Measurements from ENCODE around the gene PSMD12. TPM values are rescaled to one million over a fixed set of nuclear protein-coding genes. Genes with fewer than 3 reads are reported as not detected.
A peak's percentile ranks its signal among the peaks of the same experiment; 100 is the strongest.
"Not testable (repeated sequence)": the region's sequence is repeated elsewhere in the genome, so short reads cannot be mapped to it uniquely, and the experiment has no call there.

Gene PSMD12
- total RNA-seq, 2 experiments from 2014 or later, result 80.9 to 89.1 TPM

DNA sequence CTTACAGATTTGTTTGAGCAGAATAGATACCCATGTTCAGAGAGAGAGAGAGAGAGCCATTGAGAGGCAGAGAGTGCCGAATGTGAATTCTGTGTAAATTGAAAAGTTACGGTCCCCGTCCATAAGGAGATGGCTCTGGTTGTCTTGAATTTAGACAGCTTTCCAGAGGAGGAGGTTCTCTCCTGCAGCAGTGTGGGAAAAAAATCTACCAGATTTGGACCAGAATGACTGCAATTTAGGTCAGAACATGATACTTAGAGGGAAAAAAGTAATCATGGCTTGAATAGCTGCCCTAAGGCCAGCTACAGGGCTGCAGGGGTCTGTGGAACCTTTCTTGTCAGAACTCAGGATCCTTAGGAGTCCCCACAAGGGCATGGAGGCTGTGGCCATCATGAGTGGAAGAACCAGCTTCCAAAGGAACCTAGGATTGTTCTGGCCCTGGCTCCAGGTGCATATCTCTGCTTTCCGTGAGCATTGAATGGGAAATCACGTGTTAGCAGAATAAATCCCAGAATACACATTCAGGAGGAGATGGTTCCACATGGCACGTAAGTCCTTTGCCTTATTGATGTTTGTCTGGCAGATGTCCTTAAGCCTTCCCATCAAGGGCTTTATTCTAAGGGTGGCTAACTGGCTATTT, 23.7 kb upstream of the PSMD12 start:
- CTCF ChIA-PET, result interaction anchor here (1.0 to 7.0 kb wide), 14 partner anchors 9 to 103 kb away, joined by 3 to 119 read pairs (median 5); partner anchors contain the start of gene PITPNC1
- Mint-ChIP-seq H3K36me3 (ENCODE audit: low read depth) (peaks cover 40% of the 10 kb centered on the region), H3K4me3 (peak overlapping the region; percentile 69), H3K9me3 (no peaks in the 10 kb centered on the region), H3K4me1 (ENCODE audit: low read depth) (peaks cover 83% of the 10 kb centered on the region), H3K27me3 (no peaks in the 10 kb centered on the region), H3K27ac (peak overlapping the region; percentile 99)
- TF ChIP-seq, protein P1, sequence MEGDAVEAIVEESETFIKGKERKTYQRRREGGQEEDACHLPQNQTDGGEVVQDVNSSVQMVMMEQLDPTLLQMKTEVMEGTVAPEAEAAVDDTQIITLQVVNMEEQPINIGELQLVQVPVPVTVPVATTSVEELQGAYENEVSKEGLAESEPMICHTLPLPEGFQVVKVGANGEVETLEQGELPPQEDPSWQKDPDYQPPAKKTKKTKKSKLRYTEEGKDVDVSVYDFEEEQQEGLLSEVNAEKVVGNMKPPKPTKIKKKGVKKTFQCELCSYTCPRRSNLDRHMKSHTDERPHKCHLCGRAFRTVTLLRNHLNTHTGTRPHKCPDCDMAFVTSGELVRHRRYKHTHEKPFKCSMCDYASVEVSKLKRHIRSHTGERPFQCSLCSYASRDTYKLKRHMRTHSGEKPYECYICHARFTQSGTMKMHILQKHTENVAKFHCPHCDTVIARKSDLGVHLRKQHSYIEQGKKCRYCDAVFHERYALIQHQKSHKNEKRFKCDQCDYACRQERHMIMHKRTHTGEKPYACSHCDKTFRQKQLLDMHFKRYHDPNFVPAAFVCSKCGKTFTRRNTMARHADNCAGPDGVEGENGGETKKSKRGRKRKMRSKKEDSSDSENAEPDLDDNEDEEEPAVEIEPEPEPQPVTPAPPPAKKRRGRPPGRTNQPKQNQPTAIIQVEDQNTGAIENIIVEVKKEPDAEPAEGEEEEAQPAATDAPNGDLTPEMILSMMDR (IDR thresholded peaks at IDR 0.05), result no peak
- ATAC-seq (no peak), DNase-seq (no peak)
- intact Hi-C loops (cut with micrococcal nuclease), result loop anchor here (2.0 kb wide), 1 partner anchor 41 kb away; no protein-coding TSS in a partner anchor
- POLR2A ChIA-PET, result interaction anchor here (0.7 to 5.6 kb wide), 12 partner anchors 11 to 101 kb away, joined by 3 to 26 read pairs (median 8); no protein-coding TSS in a partner anchor

DNA sequence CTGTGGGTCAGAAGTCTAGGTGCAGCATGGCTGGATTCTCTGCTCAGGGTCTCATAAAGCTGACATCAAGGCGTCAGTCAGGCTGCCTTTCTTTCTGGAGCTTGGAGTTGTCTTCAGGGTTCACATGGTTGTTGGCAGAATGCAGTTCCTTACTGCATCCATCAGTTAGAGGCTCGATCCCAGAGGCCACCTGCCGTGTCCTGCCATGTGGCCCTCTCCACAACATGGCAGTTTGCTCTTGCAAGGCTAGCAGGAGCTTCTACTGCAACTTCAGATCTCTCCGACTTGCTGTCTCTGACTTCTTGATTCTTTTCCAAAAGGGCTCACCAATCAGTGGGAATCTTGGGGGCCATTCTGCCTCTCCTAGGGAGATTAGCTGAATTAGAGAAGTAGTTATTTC, 22.6 kb upstream of the PSMD12 start:
- H3K27ac Mint-ChIP-seq, result peak overlapping the region; percentile 36
- H3K4me3 Mint-ChIP-seq, result no peak overlapping the region
- POLR2A ChIA-PET, result interaction anchor here (1.4 to 5.6 kb wide), 8 partner anchors 10 to 102 kb away, joined by 5 to 26 read pairs (median 11); no protein-coding TSS in a partner anchor
- ATAC-seq (no peak), DNase-seq (no peak)
- H3K4me1 Mint-ChIP-seq (ENCODE audit: low read depth), result peaks cover 79% of the 10 kb centered on the region
- H3K9me3 Mint-ChIP-seq, result no peaks in the 10 kb centered on the region
- peaks cover 39% of the 10 kb centered on the region for H3K36me3 Mint-ChIP-seq (ENCODE audit: low read depth)
- H3K27me3 Mint-ChIP-seq, result no peaks in the 10 kb centered on the region
- CTCF ChIA-PET, result interaction anchor here (0.6 to 7.0 kb wide), 13 partner anchors 8 to 213 kb away, joined by 3 to 119 read pairs (median 7); partner anchors contain the start of gene PITPNC1
- TF ChIP-seq, protein P1 (IDR thresholded peaks at IDR 0.05), result no peak
- intact Hi-C loops (cut with micrococcal nuclease), result loop anchor here (5.0 kb wide), 1 partner anchor 33 kb away; no protein-coding TSS in a partner anchor

DNA sequence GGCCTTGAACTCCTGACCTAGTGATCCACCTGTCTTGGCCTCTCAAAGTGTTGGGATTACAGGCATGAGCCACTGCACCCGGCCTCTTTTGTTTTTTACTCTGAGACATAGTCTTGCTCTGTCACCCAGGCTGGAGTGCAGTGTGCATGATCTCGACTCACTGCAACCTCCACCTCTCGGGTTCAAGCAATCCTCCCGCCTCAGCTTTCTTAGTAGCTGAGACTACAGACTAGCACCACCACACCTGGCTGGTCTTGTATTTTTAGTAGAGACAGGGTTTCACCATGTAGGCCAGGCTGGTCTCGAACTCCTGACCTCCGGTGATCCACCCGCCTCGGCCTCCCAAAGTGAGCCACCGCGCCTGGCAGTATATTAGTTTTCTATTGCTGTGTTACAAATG, 22.2 kb upstream of the PSMD12 start:
- ChIA-PET CTCF (interaction anchor here (0.6 to 7.0 kb wide), 19 partner anchors 11 to 287 kb away, joined by 3 to 119 read pairs (median 7); partner anchors contain the start of gene PITPNC1), POLR2A (interaction anchor here (2.1 to 5.6 kb wide), 7 partner anchors 10 to 87 kb away, joined by 7 to 26 read pairs (median 11); no protein-coding TSS in a partner anchor)
- Mint-ChIP-seq H3K36me3 (ENCODE audit: low read depth) (peaks cover 38% of the 10 kb centered on the region), H3K27ac (peak overlapping the region; percentile 36), H3K4me1 (ENCODE audit: low read depth) (peaks cover 78% of the 10 kb centered on the region)
- not testable (repeated sequence) for H3K9me3 Mint-ChIP-seq, H3K27me3 Mint-ChIP-seq, H3K4me3 Mint-ChIP-seq, ATAC-seq
- intact Hi-C loops (cut with micrococcal nuclease), result loop anchor here (5.0 kb wide), 1 partner anchor 34 kb away; no protein-coding TSS in a partner anchor
- DNase-seq, result peak; percentile 23

DNA sequence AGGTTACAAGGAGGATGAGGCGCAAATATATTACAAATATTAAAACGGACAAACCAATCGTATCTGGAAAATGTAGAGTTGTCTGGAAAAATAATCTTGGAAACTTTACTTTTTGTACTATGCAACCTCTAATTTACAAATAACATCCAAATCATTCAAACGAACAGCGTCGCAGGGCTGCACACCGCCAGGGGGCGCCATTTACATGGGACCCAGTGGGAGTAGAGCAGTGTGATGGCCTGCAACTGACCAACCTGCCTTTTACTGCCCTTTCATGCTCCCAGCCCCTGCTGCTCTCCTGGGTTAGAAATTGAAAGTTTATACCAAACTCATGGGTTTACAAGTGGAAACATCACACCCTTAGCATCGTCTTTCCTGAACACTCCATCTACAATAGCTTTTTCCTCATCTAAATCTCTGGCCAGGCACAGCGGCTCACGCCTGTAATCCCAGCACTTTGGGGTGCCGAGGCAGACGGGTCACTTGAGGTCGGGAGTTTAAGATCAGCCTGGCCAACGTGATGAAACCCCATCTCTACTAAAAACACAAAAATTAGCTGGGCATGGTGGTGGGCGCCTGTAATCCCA, 20.7 kb upstream of the PSMD12 start:
- Mint-ChIP-seq H3K4me3 (no peak overlapping the region), H3K27me3 (no peaks in the 10 kb centered on the region), H3K27ac (peak overlapping the region; percentile 81), H3K9me3 (no peaks in the 10 kb centered on the region), H3K36me3 (ENCODE audit: low read depth) (peaks cover 35% of the 10 kb centered on the region), H3K4me1 (ENCODE audit: low read depth) (peaks cover 73% of the 10 kb centered on the region)
- ATAC-seq, result no peak
- TF ChIP-seq, protein P1 (IDR thresholded peaks at IDR 0.05), result peak; percentile 92
- peak; percentile 82 for DNase-seq
- CTCF ChIA-PET, result interaction anchor here (0.7 to 7.0 kb wide), 32 partner anchors 9 to 331 kb away, joined by 3 to 119 read pairs (median 4); partner anchors contain the start of gene PITPNC1
- intact Hi-C loops (cut with micrococcal nuclease), result loop anchor here (5.0 kb wide), 1 partner anchor 35 kb away; no protein-coding TSS in a partner anchor
- POLR2A ChIA-PET, result interaction anchor here (1.0 to 5.6 kb wide), 5 partner anchors 12 to 88 kb away, joined by 3 to 26 read pairs (median 7); no protein-coding TSS in a partner anchor
